BJ (cell line): Measurements from ENCODE around the gene KDM2A. TPM values are rescaled to one million over a fixed set of nuclear protein-coding genes. Genes with fewer than 3 reads are reported as not detected.
A peak's percentile ranks its signal among the peaks of the same experiment; 100 is the strongest.
"Not testable (repeated sequence)": the region's sequence is repeated elsewhere in the genome, so short reads cannot be mapped to it uniquely, and the experiment has no call there.

Source experiments
- CTCF ChIA-PET: fragments of 350-600 bp; formaldehyde crosslinking; extraction: SDS; loops from one replicate; lab custom pipeline; 2021; ENCODE audit warnings: antibody characterized with exemption, inconsistent platforms; lab: Yijun Ruan, JAX
- POLR2A ChIA-PET: fragments of 300-600 bp; sonication (Branson Sonifier 250); formaldehyde crosslinking; extraction: SDS; loops from one replicate; lab custom pipeline; 2021; ENCODE audit warnings: antibody characterized with exemption; lab: Charles Lee
- DNase-seq: peaks from one replicate; pipeline ENCODE4 v3.0.0-alpha.2; 2011; ENCODE audit warnings: low read depth
- H3K27me3 ChIP-seq: 2 replicates; pipeline ENCODE4 v1.6.0; 2011; ENCODE audit warnings: low read length; ENCODE audit not compliant: control insufficient read depth, insufficient read depth
- H3K36me3 ChIP-seq: 2 replicates; pipeline ENCODE4 v1.5.1; 2011; ENCODE audit warnings: low read length; ENCODE audit not compliant: control insufficient read depth, insufficient read depth
- H3K4me3 ChIP-seq: 2 replicates; pipeline ENCODE4 v1.5.1; 2011; ENCODE audit warnings: low read depth, mild to moderate bottlenecking, control low read depth, low read length
- polyA plus RNA-seq: library from polyadenylated mRNA; depleted of rRNA; stranded (reverse); fragments of >200 nt; gene quantifications from 2 replicates; pipeline ENCODE4 v1.2.3, GENCODE V29; 2011
- TF ChIP-seq, protein P1 (sequence below): IDR thresholded peaks from 2 replicates; pipeline ENCODE4 v1.5.1; 2011; ENCODE audit warnings: low read depth, mild to moderate bottlenecking, control low read depth, inconsistent platforms, low read length, moderate library complexity; ENCODE audit not compliant: insufficient read depth

KDM2A gene
- polyA plus RNA-seq, 1 experiment: 63.5 TPM

DNA sequence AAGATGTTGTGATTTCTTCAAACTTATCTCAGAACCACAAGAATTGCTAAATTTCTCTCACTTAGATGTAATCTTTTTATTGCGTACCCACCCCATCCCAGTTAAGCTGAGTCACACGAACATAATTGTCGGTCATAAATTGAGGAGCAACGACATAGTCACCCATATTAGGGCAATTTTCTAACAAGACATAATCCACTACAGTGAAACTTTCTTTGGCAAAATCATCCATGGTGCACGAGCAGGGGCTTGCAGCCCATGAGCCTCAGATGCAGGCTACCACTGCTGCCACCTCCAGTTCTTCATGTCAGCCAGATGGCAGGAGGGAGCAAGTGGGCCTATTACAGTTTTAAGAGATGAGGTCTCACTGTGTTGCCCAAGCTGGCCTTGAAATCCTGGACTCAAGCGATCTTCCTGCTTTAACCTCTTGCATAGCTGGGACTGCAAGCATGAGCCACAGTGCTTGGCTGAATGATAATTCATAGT, 77.0 kb downstream of the KDM2A start:
- H3K27me3 ChIP-seq: no peaks in the 10 kb centered on the region
- POLR2A ChIA-PET: interaction anchor here (0.5 to 0.6 kb wide), 2 partner anchors 69 to 179 kb away, joined by 11 to 12 read pairs; no protein-coding TSS in a partner anchor
- CTCF ChIA-PET: interaction anchor here (0.8 kb wide), 3 partner anchors 23 to 483 kb away, joined by 3 to 5 read pairs (median 3); no protein-coding TSS in a partner anchor
- TF ChIP-seq, protein P1, sequence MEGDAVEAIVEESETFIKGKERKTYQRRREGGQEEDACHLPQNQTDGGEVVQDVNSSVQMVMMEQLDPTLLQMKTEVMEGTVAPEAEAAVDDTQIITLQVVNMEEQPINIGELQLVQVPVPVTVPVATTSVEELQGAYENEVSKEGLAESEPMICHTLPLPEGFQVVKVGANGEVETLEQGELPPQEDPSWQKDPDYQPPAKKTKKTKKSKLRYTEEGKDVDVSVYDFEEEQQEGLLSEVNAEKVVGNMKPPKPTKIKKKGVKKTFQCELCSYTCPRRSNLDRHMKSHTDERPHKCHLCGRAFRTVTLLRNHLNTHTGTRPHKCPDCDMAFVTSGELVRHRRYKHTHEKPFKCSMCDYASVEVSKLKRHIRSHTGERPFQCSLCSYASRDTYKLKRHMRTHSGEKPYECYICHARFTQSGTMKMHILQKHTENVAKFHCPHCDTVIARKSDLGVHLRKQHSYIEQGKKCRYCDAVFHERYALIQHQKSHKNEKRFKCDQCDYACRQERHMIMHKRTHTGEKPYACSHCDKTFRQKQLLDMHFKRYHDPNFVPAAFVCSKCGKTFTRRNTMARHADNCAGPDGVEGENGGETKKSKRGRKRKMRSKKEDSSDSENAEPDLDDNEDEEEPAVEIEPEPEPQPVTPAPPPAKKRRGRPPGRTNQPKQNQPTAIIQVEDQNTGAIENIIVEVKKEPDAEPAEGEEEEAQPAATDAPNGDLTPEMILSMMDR: peak; percentile 25; the same call in 1 of the 2 replicates
- peaks cover 5% of the 10 kb centered on the region; the same call in 1 of the 2 replicates for H3K36me3 ChIP-seq
- DNase-seq: peak; percentile 89
- no peak overlapping the region for H3K4me3 ChIP-seq

DNA sequence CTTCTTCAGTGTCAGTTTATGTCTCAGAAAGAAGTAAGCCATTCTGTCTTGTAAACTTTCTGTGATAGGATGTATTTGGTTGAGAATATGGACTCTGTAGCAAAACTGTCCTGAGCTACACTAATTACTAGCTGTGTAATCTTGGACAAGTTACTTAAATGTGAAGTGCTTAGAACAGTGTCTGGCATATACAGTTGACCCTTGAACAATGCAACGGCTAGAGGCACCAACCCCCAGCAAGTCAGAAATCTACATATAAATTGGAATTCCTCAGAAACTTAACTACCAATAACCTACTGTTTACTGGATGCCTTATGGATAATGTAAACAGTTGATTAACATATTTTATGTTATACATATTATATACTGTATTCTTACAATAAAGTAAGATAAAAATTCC, 78.5 kb downstream of the KDM2A start:
- Histone ChIP-seq H3K36me3 (0 out of 2 replicates have a peak, but pooled peaks cover 3% of the 10 kb centered on the region), H3K4me3 (no peak overlapping the region), H3K27me3 (no peaks in the 10 kb centered on the region)
- ChIA-PET POLR2A (no interaction called here), CTCF (interaction anchor here (1.2 kb wide), 2 partner anchors 14 to 76 kb away, joined by 3 to 4 read pairs; no protein-coding TSS in a partner anchor)
- TF ChIP-seq, protein P1: no peak
- no peak for DNase-seq

DNA sequence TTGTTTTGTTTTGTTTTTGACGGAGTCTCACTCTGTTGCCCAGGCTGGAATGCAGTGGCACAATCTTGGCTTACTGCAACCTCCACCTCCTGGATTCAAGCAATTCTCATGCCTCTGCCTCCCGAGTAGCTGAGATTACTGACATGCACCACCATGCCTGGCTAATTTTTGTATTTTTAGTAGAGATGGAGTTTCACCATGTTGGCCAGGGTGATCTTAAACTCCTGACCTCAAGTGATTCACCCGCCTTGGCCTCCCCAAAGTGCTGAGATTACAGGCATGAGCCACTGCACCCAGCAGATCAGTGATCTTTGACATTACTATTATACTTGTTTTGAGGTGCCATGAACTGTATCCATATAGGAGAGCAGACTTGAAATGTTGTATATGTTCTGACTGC, 79.7 kb downstream of the KDM2A start:
- DNase-seq, CTCF ChIA-PET, H3K36me3 ChIP-seq, POLR2A ChIA-PET, H3K27me3 ChIP-seq, H3K4me3 ChIP-seq: not testable (repeated sequence)

DNA sequence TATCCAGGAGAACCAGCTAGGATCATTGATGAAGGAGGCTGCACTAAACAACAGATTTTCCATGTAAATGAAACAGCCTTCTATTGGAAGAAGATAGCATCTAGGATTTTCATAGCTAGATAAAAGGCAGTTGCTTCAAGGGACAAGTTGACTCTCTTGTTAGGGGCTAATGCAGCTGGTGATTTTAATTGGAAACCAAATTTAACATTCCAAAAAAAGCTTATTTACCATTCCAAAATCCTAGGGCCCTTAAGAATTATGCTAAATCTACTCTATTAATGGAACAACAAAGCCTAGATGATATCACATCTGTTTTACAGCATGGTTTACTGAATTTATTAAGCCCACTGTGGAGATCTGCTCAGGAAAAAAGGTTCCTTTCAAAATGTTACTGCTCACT, 80.7 kb downstream of the KDM2A start:
- TF ChIP-seq, protein P1: no peak
- ChIA-PET CTCF (no interaction called here), POLR2A (no interaction called here)
- Histone ChIP-seq H3K27me3 (no peaks in the 10 kb centered on the region), H3K36me3 (0 out of 2 replicates have a peak, but pooled peaks cover 3% of the 10 kb centered on the region), H3K4me3 (no peak overlapping the region)
- DNase-seq: no peak

DNA sequence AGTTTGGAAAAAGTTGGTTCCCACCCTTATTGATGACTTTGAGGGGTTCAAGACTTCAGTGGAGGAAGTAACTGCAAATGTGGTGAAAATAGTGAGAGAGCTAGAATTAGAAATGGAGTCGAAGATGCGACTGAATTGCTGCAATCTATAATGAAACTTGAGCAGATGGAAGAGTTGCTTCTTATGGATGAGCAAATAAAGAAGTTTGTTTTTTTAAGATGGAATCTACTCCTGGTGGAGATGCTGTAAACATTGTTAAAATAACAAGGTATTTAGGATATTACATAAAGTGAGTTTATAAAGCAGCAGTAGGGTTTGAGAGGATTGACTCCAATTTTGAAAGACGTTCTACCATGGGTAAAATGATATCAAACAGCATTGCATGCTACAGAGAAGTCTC, 83.0 kb downstream of the KDM2A start:
- ChIA-PET POLR2A (no interaction called here), CTCF (no interaction called here)
- Histone ChIP-seq H3K4me3 (no peak overlapping the region), H3K36me3 (peaks cover 3% of the 10 kb centered on the region), H3K27me3 (no peaks in the 10 kb centered on the region)
- TF ChIP-seq, protein P1: no peak
- no peak for DNase-seq

DNA sequence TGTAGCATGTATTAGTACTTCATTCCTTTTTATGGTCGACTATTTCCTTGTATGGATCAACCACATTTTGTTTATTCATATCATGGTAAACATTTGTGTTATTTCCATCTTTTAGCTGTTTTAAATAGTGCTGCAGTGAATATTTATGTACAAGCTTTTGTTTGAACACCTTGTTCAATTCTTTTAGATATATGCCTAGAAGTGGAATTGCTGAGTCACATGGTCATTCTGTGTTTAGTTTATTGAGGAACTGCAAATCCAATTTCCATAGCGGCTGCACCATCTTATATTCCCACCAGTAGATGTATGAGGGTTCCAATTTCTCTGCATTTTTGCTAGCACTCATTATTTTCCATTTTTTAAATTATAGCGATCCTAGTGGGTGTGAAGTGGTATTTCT, 85.8 kb downstream of the KDM2A start:
- TF ChIP-seq, protein P1: no peak
- peaks cover 7% of the 10 kb centered on the region for H3K36me3 ChIP-seq
- ChIA-PET POLR2A (no interaction called here), CTCF (no interaction called here)
- H3K4me3 ChIP-seq: no peak overlapping the region
- DNase-seq: no peak
- no peaks in the 10 kb centered on the region for H3K27me3 ChIP-seq

DNA sequence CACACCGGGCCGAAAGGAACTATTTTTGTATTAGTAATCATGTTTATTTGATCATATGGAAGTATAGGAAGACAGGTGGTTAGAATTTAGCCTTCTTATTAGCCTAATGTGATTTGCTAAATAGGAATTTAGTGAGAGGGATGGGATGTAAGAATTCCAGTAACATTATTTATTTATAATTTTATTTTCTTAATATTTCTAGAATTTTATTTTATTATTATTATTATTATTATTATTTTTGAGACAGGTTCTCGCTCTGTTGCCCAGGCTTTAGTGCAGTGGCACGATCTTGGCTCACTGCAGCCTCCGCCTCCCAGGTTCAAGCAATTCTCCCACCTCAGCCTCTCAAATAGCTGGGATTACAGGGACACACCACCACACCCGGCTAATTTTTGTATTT, 90.2 kb downstream of the KDM2A start:
- POLR2A ChIA-PET: not testable (repeated sequence)

More for the DNA sequence above, 90.2 kb downstream of the KDM2A start:
- H3K4me3 ChIP-seq, CTCF ChIA-PET, H3K36me3 ChIP-seq, DNase-seq, H3K27me3 ChIP-seq: not testable (repeated sequence)
